HepG2 (cell line): Measurements from ENCODE around the gene KDM8.

Experiments used
- GABPA ChIP-seq, 2 experiments: IDR thresholded peaks; 2 replicates each; pipeline ENCODE4 v1.6.1; 2011 to 2016; ENCODE audit warnings: low read depth in 2 of 2, low read length in 1 of 2, missing biosample characterization in 1 of 2, missing genetic modification characterization in 1 of 2
- ZKSCAN1 ChIP-seq: fragments of 150-350 bp; IDR thresholded peaks from 2 replicates; pipeline ENCODE4 v1.6.1; 2014; ENCODE audit warnings: low read length

- TF ChIP-seq ZKSCAN1, result no peak
- no peak for TF ChIP-seq GABPA (IDR thresholded peaks at IDR 0.05; ENCODE audit: low read depth, low read length)
- no peak for TF ChIP-seq GABPA (CRISPR knock-in tag; IDR thresholded peaks at IDR 0.05; ENCODE audit: low read depth)
These were observed 7.7 kb downstream of the KDM8 start for GRCh38 chr16:27211026-27211425.
